Frontal cortex (tissue), 4 donors: ENCODE data around the gene PRELID3B. TPM values are rescaled to one million over a fixed set of nuclear protein-coding genes. Genes with fewer than 3 reads are reported as not detected.
"Not testable (repeated sequence)": the region's sequence is repeated elsewhere in the genome, so short reads cannot be mapped to it uniquely, and the experiment has no call there.

Experiments used
- DNase-seq, 2 donors: peaks; one replicate each; pipeline ENCODE4 v3.0.0; 2012; ENCODE audit warnings: low spot score in 2 of 2
- FAIRE-seq: peaks from 2 replicates; lab custom pipeline; 2012; peaks lifted over from hg19 to GRCh38; lab: Jason Lieb, UNC
- total RNA-seq: library from RNA; depleted of rRNA; stranded (reverse); fragments of >200 nt; gene quantifications from one replicate; pipeline ENCODE4 v1.2.3, GENCODE V29; 2014
- donor health status: control.
- donor health status: control.
- donor health status: control.

The PRELID3B gene
- total RNA-seq, 1 donor from 2014 or later, result 68.9 TPM

- no peak for DNase-seq
- FAIRE-seq, result no peak
Observed at GRCh38 chr20:59051666-59052185, 9.1 kb upstream of the PRELID3B start.

GRCh38 chr20:59050437-59050836 is 7.9 kb upstream of the PRELID3B start:
- DNase-seq, result no peak

GRCh38 chr20:59048681-59049030 is 6.1 kb upstream of the PRELID3B start:
- DNase-seq (no peak), FAIRE-seq (no peak)

More at GRCh38 chr20:59050437-59050836, 7.9 kb upstream of the PRELID3B start:
- no peak for FAIRE-seq

- no peak for DNase-seq
- no peak for FAIRE-seq
Observed at GRCh38 chr20:59047938-59048680, 5.5 kb upstream of the PRELID3B start.

GRCh38 chr20:59046862-59047261 is 4.3 kb upstream of the PRELID3B start:
- FAIRE-seq, result no peak

GRCh38 chr20:59044796-59045195 is 2.2 kb upstream of the PRELID3B start:
- no peak for FAIRE-seq
- no peak for DNase-seq

More at GRCh38 chr20:59046862-59047261, 4.3 kb upstream of the PRELID3B start:
- no peak for DNase-seq

- no peak for FAIRE-seq
Observed at GRCh38 chr20:59044295-59044694, 1.7 kb upstream of the PRELID3B start.

GRCh38 chr20:59043698-59044097 is 1.1 kb upstream of the PRELID3B start:
- FAIRE-seq (no peak), DNase-seq (no peak)

More at GRCh38 chr20:59044295-59044694, 1.7 kb upstream of the PRELID3B start:
- DNase-seq, result no peak

- FAIRE-seq (no peak), DNase-seq (peak; percentile 97 to 98)
Observed at GRCh38 chr20:59042796-59043631, 428 bp upstream of the PRELID3B start.

GRCh38 chr20:59041487-59041886 is 1.1 kb downstream of the PRELID3B start:
- DNase-seq, FAIRE-seq: not testable (repeated sequence)

- FAIRE-seq (no peak), DNase-seq (no peak)
Observed at GRCh38 chr20:59040667-59041066, 1.9 kb downstream of the PRELID3B start.

- FAIRE-seq, result no peak
- DNase-seq, result no peak
Observed at GRCh38 chr20:59039233-59039632, 3.4 kb downstream of the PRELID3B start.

GRCh38 chr20:59037386-59037785 is 5.2 kb downstream of the PRELID3B start:
- FAIRE-seq (no peak), DNase-seq (no peak)

GRCh38 chr20:59035381-59035780 is 7.2 kb downstream of the PRELID3B start:
- DNase-seq, result no peak
- no peak for FAIRE-seq

GRCh38 chr20:59033616-59034165 is 8.9 kb downstream of the PRELID3B start:
- DNase-seq (no peak), FAIRE-seq (no peak)

GRCh38 chr20:59033093-59033492 is 9.5 kb downstream of the PRELID3B start:
- DNase-seq (no peak), FAIRE-seq (no peak)

- FAIRE-seq, result no peak
- no peak for DNase-seq
Observed at GRCh38 chr20:59032713-59033059, 9.9 kb downstream of the PRELID3B start.

- peak; percentile 95 to 97 for DNase-seq
- FAIRE-seq, result no peak
Observed at GRCh38 chr20:59032023-59032712, 10.4 kb downstream of the PRELID3B start, which contains the start of gene ATP5F1E. Gene ATP5F1E (minus strand): TSS chr20:59032335. CDS start chr20:59032251, 84 bp downstream.

GRCh38 chr20:59031564-59032022 is 11.0 kb downstream of the PRELID3B start:
- no peak for DNase-seq
- FAIRE-seq, result no peak
